ENCODE measurements around the gene MYMK.

Gene MYMK

DNA sequence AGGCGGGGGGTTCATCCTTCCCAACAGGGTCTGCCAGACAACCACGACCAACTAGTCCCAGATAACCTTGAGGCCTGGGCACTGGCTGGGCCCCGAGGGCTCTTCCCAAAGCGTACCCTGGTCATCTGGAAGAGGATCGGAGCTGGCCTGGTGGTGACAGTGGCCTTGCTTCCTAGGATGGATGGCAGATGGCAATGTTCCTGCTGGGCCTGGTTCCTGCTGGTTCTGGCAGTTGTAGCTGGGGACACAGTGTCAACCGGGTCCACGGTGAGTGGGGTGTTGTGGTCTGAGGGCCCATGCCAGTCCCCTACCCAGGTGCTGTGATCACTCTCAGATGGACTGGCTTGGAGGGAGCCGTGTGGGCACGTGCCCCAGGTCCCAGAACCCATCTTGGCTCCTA, 11.8 kb upstream of the MYMK start:
- Mint-ChIP-seq H3K27me3 (ENCODE audit: low read depth) (peaks cover 32% of the 10 kb centered on the region), H3K9me3 (no peaks in the 10 kb centered on the region), H3K4me1 (peaks cover 56% of the 10 kb centered on the region), H3K27ac (no peak overlapping the region), H3K36me3 (ENCODE audit: low read depth) (no peaks in the 10 kb centered on the region), H3K4me3 (peak overlapping the region in 1 of 3 experiments; percentile 20)
- TF ChIP-seq, protein P1, sequence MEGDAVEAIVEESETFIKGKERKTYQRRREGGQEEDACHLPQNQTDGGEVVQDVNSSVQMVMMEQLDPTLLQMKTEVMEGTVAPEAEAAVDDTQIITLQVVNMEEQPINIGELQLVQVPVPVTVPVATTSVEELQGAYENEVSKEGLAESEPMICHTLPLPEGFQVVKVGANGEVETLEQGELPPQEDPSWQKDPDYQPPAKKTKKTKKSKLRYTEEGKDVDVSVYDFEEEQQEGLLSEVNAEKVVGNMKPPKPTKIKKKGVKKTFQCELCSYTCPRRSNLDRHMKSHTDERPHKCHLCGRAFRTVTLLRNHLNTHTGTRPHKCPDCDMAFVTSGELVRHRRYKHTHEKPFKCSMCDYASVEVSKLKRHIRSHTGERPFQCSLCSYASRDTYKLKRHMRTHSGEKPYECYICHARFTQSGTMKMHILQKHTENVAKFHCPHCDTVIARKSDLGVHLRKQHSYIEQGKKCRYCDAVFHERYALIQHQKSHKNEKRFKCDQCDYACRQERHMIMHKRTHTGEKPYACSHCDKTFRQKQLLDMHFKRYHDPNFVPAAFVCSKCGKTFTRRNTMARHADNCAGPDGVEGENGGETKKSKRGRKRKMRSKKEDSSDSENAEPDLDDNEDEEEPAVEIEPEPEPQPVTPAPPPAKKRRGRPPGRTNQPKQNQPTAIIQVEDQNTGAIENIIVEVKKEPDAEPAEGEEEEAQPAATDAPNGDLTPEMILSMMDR (IDR thresholded peaks at IDR 0.05; ENCODE audit: unreplicated experiment in 3 of 3): no peak

DNA sequence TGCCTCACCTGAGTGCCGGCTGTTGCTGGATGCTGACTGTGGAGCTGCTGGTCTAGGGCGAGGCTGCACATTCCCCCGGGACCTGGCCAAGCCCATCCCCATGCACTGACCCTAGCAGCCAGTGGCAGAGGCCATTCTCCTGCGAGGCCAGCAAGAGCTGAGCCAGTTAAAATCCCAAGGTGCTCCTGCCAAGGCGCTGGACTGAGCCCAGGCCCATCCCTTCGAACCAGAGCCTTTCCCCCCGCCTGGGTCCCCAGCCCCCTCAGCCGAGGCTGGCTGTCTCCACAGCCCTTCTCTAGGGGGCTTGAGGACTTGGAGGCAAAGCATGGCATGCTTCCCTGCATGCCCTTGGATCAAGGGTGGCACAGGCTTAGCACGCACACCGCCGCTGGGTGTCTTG, 11.3 kb upstream of the MYMK start:
- no peaks in the 10 kb centered on the region for H3K9me3 Mint-ChIP-seq
- no peak overlapping the region for H3K27ac Mint-ChIP-seq
- peaks cover 32% of the 10 kb centered on the region for H3K27me3 Mint-ChIP-seq (ENCODE audit: low read depth)
- peaks cover 58% of the 10 kb centered on the region for H3K4me1 Mint-ChIP-seq
- H3K36me3 Mint-ChIP-seq (ENCODE audit: low read depth): no peaks in the 10 kb centered on the region
- TF ChIP-seq, protein P1 (IDR thresholded peaks at IDR 0.05; ENCODE audit: unreplicated experiment in 3 of 3): no peak
- H3K4me3 Mint-ChIP-seq: peak overlapping the region in 2 of 3 experiments; percentile 23 to 71

DNA sequence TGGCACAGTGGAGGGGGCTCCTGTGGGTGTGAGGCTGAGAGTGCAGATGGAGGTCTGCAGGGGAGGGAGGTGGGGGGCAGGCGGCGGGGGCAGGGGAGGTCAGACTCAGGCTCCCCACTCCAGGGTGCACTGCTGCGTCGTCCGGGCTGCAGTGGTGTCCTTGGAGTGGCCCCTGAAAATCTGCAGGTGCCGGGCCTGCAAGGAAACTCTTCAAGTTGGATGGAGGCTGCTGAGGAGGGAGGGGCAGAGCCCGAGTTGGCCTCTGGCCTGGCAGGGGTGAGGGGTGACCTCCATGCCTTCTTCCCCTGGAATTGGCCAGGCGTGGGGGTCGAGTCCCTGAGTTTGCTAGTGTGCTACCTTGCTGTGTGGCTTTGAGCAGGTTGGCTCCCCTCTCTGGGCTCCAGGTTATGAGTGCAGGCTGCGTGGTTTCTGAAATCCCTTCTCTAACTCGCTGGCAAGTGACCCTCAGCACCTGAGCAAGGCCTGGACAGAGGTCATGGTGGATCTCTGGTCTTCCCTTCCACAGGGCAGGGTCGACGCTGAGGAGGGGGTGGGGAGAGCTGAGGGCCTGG, 10.6 kb upstream of the MYMK start:
- peak overlapping the region in 1 of 3 experiments; percentile 69 for H3K27ac Mint-ChIP-seq
- H3K4me3 Mint-ChIP-seq: peak overlapping the region; percentile 57 to 77 (median 73)
- H3K4me1 Mint-ChIP-seq: peaks cover 60% of the 10 kb centered on the region
- H3K9me3 Mint-ChIP-seq: no peaks in the 10 kb centered on the region
- peaks cover 34% of the 10 kb centered on the region for H3K27me3 Mint-ChIP-seq (ENCODE audit: low read depth)
- TF ChIP-seq, protein P1 (IDR thresholded peaks at IDR 0.05; ENCODE audit: unreplicated experiment in 3 of 3): no peak
- no peaks in the 10 kb centered on the region for H3K36me3 Mint-ChIP-seq (ENCODE audit: low read depth)

DNA sequence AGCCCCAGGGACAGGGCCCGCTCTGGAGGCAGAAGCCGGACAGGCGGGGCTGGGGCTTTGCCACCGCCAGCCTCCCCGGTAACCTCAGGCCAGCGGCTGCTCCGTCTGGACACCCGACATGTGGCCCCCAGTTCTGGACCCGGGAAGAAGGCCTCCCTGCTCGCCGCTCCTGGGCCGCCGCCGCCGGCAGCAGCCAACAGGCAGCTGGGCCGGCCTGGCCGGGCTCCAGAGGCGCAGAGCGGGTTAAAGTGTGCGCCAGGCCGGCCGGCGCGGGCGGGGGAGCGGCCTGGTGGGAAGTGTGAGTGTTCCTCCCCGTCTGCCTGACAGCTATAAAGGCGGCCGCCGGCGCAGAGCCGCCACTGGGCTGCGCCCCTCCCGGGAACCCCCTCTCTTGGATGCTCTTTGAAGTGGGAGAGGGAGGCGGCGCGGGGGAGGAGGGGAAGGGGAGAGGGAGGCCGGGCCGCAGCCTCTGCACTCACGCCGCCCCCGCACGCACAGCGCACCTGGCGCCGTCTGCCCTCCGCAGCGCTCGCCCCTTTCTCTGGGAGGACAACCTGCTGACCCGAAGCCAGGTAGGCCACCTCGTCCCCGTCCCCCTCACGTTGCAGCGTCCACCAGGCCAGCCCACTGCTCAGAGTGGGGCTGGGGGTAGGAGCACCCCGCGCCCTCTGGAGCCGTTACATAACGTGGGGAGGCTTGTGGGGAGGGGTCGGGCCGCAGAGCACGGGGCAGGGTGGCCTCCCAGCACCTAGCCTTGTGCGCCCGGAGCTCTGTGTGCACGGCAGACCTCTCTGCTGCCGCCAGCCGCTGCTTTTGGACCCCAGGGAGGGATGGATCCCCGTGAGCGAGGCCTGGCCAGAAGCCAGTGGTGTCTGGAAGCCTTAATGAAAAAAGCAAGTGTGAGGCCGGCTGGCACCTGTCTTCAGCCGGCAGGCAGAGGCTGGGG, 9.9 kb upstream of the MYMK start, which contains the start of gene ADAMTSL2:
TSS of gene ADAMTSL2 (plus strand) at position 359 of the 946 bp plus-strand sequence. CDS start 2,009 bp downstream, outside the sequence.
- Mint-ChIP-seq H3K36me3 (ENCODE audit: low read depth) (no peaks in the 10 kb centered on the region), H3K9me3 (no peaks in the 10 kb centered on the region), H3K27ac (peak within 1 kb of the TSS in 2 of 3 experiments; percentile 79 to 87), H3K4me1 (peaks cover 56% of the 10 kb centered on the region), H3K4me3 (peak within 1 kb of the TSS; percentile 57 to 77 (median 73)), H3K27me3 (ENCODE audit: low read depth) (peaks cover 30% of the 10 kb centered on the region)
- TF ChIP-seq, protein P1 (IDR thresholded peaks at IDR 0.05; ENCODE audit: unreplicated experiment in 3 of 3): no peak

DNA sequence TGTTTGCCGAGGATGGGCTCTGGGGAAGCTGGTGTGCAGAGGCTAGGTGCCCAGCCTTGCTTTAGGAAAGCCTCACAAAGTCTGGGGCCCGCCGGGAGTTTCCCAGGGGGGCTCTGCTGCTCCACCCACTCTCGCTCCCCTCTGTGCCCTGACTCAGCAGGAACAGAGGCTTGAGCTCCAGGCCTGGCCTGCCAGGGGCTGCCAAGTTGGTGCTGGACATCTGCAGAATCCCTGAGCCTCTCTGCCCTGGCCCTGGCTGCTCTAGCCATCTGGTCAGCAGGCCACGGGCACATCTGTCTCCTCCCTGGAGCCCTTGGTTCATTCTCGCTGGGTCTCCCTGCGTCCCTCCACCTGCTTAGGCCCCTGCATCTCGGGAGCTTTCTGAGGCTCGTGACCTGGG, 9.1 kb upstream of the MYMK start:
- peaks cover 58% of the 10 kb centered on the region for H3K4me1 Mint-ChIP-seq
- H3K27ac Mint-ChIP-seq: peak overlapping the region in 1 of 3 experiments; percentile 79
- peaks cover 28% of the 10 kb centered on the region for H3K27me3 Mint-ChIP-seq (ENCODE audit: low read depth)
- TF ChIP-seq, protein P1 (IDR thresholded peaks at IDR 0.05; ENCODE audit: unreplicated experiment in 3 of 3): no peak
- H3K36me3 Mint-ChIP-seq (ENCODE audit: low read depth): no peaks in the 10 kb centered on the region
- H3K4me3 Mint-ChIP-seq: peak overlapping the region in 2 of 3 experiments; percentile 48 to 53
- H3K9me3 Mint-ChIP-seq: no peaks in the 10 kb centered on the region

All from nephron (organoid).